T-helper 1 cell treated with Interleukin-12 subunit alpha and Interleukin-12 subunit beta and Interleukin-4 antibody, amounts not matched to agents 30 ng/mL and 1 ng/mL, for 36 hours (primary cell): ENCODE results near the gene MYO1A. TPM values are rescaled to one million over a fixed set of nuclear protein-coding genes. Genes with fewer than 3 reads are reported as not detected.
"Not testable (repeated sequence)": the region's sequence is repeated elsewhere in the genome, so short reads cannot be mapped to it uniquely, and the experiment has no call there.

Source experiments
- intact Hi-C: fragments of 100-400 bp; cut with micrococcal nuclease; formaldehyde crosslinking; loops from one replicate; pipeline ENCODE4 v1.15.1; 2024
- total RNA-seq: library from RNA; stranded (reverse); gene quantifications from 2 replicates; pipeline ENCODE4 v1.2.3, GENCODE V29; 2022

Gene MYO1A
- total RNA-seq, 1 donor from 2014 or later = 1.5 TPM

GRCh38 chr12:57019983-57020719, 29.8 kb downstream of the MYO1A start:
- intact Hi-C loops = no loop called here

GRCh38 chr12:57018906-57019305, 31.0 kb downstream of the MYO1A start:
- intact Hi-C loops = no loop called here

GRCh38 chr12:57018353-57018752, 31.6 kb downstream of the MYO1A start:
- intact Hi-C loops = not testable (repeated sequence)

- intact Hi-C loops = no loop called here
Observed at GRCh38 chr12:57016348-57016747, 33.6 kb downstream of the MYO1A start, which contains the start of gene TAC3. TAC3 (minus strand) TSS chr12:57016529; CDS start chr12:57015797, 732 bp downstream.

- intact Hi-C loops = no loop called here
Observed at GRCh38 chr12:57012600-57013465, 37.1 kb downstream of the MYO1A start.

GRCh38 chr12:57011438-57012424, 38.2 kb downstream of the MYO1A start:
- intact Hi-C loops = no loop called here

- intact Hi-C loops = no loop called here
Observed at GRCh38 chr12:57010627-57011247, 39.2 kb downstream of the MYO1A start.

- intact Hi-C loops = no loop called here
Observed at GRCh38 chr12:57009949-57010626, 39.8 kb downstream of the MYO1A start.

- intact Hi-C loops = loop anchor here (1.0 kb wide), 6 partner anchors 23 to 283 kb away; partner anchors contain the start of gene NACA
Observed at GRCh38 chr12:57008178-57008577, 41.8 kb downstream of the MYO1A start.

GRCh38 chr12:57006809-57007475, 43.0 kb downstream of the MYO1A start:
- intact Hi-C loops = no loop called here

- intact Hi-C loops = loop anchor here (1.0 kb wide), 1 partner anchor 249 kb away; no protein-coding TSS in a partner anchor
Observed at GRCh38 chr12:57005980-57006808, 43.7 kb downstream of the MYO1A start, which contains the start of gene ZBTB39. ZBTB39 (minus strand) TSS chr12:57006546; CDS start chr12:57004917, 1,629 bp downstream.

- intact Hi-C loops = loop anchor here (1.0 to 5.0 kb wide), 2 partner anchors 167 to 247 kb away; no protein-coding TSS in a partner anchor
Observed at GRCh38 chr12:57004651-57005050, 45.3 kb downstream of the MYO1A start.

GRCh38 chr12:57003395-57003794, 46.5 kb downstream of the MYO1A start:
- intact Hi-C loops = loop anchor here (5.0 kb wide), 1 partner anchor 166 kb away; no protein-coding TSS in a partner anchor

GRCh38 chr12:57001448-57001906, 48.5 kb downstream of the MYO1A start:
- intact Hi-C loops = loop anchor here (1.0 to 5.0 kb wide), 4 partner anchors 164 to 489 kb away; no protein-coding TSS in a partner anchor

- intact Hi-C loops = loop anchor here (2.0 to 5.0 kb wide), 2 partner anchors 163 to 488 kb away; no protein-coding TSS in a partner anchor
Observed at GRCh38 chr12:57000393-57000792, 49.5 kb downstream of the MYO1A start.

- intact Hi-C loops = loop anchor here (1.0 kb wide), 2 partner anchors 12 to 311 kb away; partner anchors contain the start of gene PTGES3
Observed at GRCh38 chr12:56999456-56999855, 50.5 kb downstream of the MYO1A start.

- intact Hi-C loops = loop anchor here (1.0 kb wide), 2 partner anchors 12 to 311 kb away; partner anchors contain the start of gene PTGES3
Observed at GRCh38 chr12:56998981-56999380, 50.9 kb downstream of the MYO1A start.

GRCh38 chr12:56998316-56998715, 51.6 kb downstream of the MYO1A start:
- intact Hi-C loops = no loop called here
